Tibial nerve (tissue), 4 donors: ENCODE data around the gene PIGR. TPM values are rescaled to one million over a fixed set of nuclear protein-coding genes. Genes with fewer than 3 reads are reported as not detected.

Source experiments
- DNase-seq, 2 donors: peaks; one replicate each; pipeline ENCODE4 v3.0.0-alpha.2; 2019; ENCODE audit warnings: low spot score in 2 of 2
- H3K27ac ChIP-seq, 4 donors: fragments of 200-600 bp; sonication (generic) in 3 of 4; one replicate each; pipeline ENCODE4 v1.5.1; 2017 to 2019; ENCODE audit warnings: mild to moderate bottlenecking in 1 of 4
- H3K27me3 ChIP-seq, 2 donors: fragments of 200-600 bp; sonication (generic) in 1 of 2; one replicate each; pipeline versions ENCODE4 v1.5.1 to v1.6.0; 2017 to 2019
- H3K36me3 ChIP-seq, 3 donors: fragments of 200-600 bp; sonication (generic); one replicate each; pipeline ENCODE4 v1.5.1; 2018 to 2019
- H3K4me1 ChIP-seq, 4 donors: fragments of 200-600 bp; sonication (generic) in 3 of 4; one replicate each; pipeline ENCODE4 v1.5.1; 2017 to 2019
- H3K4me3 ChIP-seq, 4 donors: fragments of 200-600 bp; sonication (generic) in 3 of 4; one replicate each; pipeline ENCODE4 v1.5.1; 2017 to 2019; ENCODE audit warnings: mild to moderate bottlenecking in 1 of 4, moderate library complexity in 1 of 4
- H3K9me3 ChIP-seq, 4 donors: fragments of 200-600 bp; sonication (generic) in 3 of 4; one replicate each; pipeline ENCODE4 v1.5.1; 2017 to 2019
- CTCF ChIP-seq, 5 experiments: fragments of 200-600 bp in 3 of 5; fragments of 450-650 bp in 2 of 5; sonication (generic) in 3 of 5; IDR thresholded peaks; one replicate each; pipeline ENCODE4 v1.5.1; 2016 to 2019; ENCODE audit warnings: antibody characterized with exemption in 5 of 5, mild to moderate bottlenecking in 3 of 5, moderate library complexity in 2 of 5
- EP300 ChIP-seq, 2 donors: sonication (generic); formaldehyde crosslinking; IDR thresholded peaks; one replicate each; pipeline ENCODE4 v1.6.1; 2017; ENCODE audit warnings: antibody characterized with exemption in 2 of 2, mild to moderate bottlenecking in 1 of 2
- POLR2A ChIP-seq, 2 donors: fragments of 450-650 bp; IDR thresholded peaks; one replicate each; pipeline ENCODE4 v1.6.1; 2017; ENCODE audit warnings: antibody characterized with exemption in 2 of 2, mild to moderate bottlenecking in 2 of 2, moderate library complexity in 2 of 2
- WGBS, 2 donors: methylation state at CpG; one replicate each; pipeline ENCODE4 v1.1.5; 2018; 5-methylcytosine and 5-hydroxymethylcytosine counted together
- total RNA-seq, 4 donors: library from RNA; depleted of rRNA; stranded (reverse); fragments of >200 nt; gene quantifications; one replicate each; pipeline ENCODE4 v1.1.0, GENCODE V29; 2016

Gene PIGR
- total RNA-seq, 4 donors from 2014 or later = 0.22 TPM; not detected in 3

- H3K4me3 ChIP-seq = no peak overlapping the region
- no peaks in the 10 kb centered on the region for H3K36me3 ChIP-seq
- DNase-seq = no peak
- H3K9me3 ChIP-seq = no peaks in the 10 kb centered on the region
- peaks cover 0 to 3% of the 10 kb centered on the region in 2 donors for H3K27me3 ChIP-seq
- 75 to 82% methylated on average over 3 of the region's 3 CpGs for WGBS, 2 donors
- no peak for TF ChIP-seq EP300 (IDR thresholded peaks at IDR 0.05)
- TF ChIP-seq CTCF (IDR thresholded peaks at IDR 0.05) = no peak
- no peak for TF ChIP-seq POLR2A (IDR thresholded peaks at IDR 0.05)
- H3K4me1 ChIP-seq = no peaks in the 10 kb centered on the region
- no peak overlapping the region for H3K27ac ChIP-seq
Measured at GRCh38 chr1:206895325-206895724, 50.9 kb downstream of the PIGR start.

- H3K9me3 ChIP-seq = no peaks in the 10 kb centered on the region
- no peak overlapping the region for H3K27ac ChIP-seq
- H3K4me1 ChIP-seq = no peaks in the 10 kb centered on the region
- DNase-seq = no peak
- no peaks in the 10 kb centered on the region for H3K36me3 ChIP-seq
- H3K4me3 ChIP-seq = no peak overlapping the region
- H3K27me3 ChIP-seq = peaks cover 0 to 13% of the 10 kb centered on the region in 2 donors
- 80 to 87% methylated on average over 2 of the region's 2 CpGs for WGBS, 2 donors
- TF ChIP-seq POLR2A (IDR thresholded peaks at IDR 0.05) (no peak), CTCF (IDR thresholded peaks at IDR 0.05) (no peak), EP300 (IDR thresholded peaks at IDR 0.05) (no peak)
Measured at GRCh38 chr1:206893380-206893779, 52.9 kb downstream of the PIGR start.

- WGBS, 2 donors = 74 to 76% methylated on average over 3 of the region's 3 CpGs
- H3K9me3 ChIP-seq = no peaks in the 10 kb centered on the region
- no peak overlapping the region for H3K4me3 ChIP-seq
- H3K27ac ChIP-seq = no peak overlapping the region
- H3K4me1 ChIP-seq = no peaks in the 10 kb centered on the region
- TF ChIP-seq CTCF (IDR thresholded peaks at IDR 0.05) (no peak), EP300 (IDR thresholded peaks at IDR 0.05) (no peak), POLR2A (IDR thresholded peaks at IDR 0.05) (no peak)
- H3K27me3 ChIP-seq = peaks cover 0 to 13% of the 10 kb centered on the region in 2 donors
- DNase-seq = no peak
- H3K36me3 ChIP-seq = no peaks in the 10 kb centered on the region
Measured at GRCh38 chr1:206892351-206892984, 53.8 kb downstream of the PIGR start.

- 80 to 83% methylated on average over 1 of the region's 1 CpG for WGBS, 2 donors
- Histone ChIP-seq H3K36me3 (no peaks in the 10 kb centered on the region), H3K4me3 (no peak overlapping the region), H3K4me1 (no peaks in the 10 kb centered on the region), H3K9me3 (no peaks in the 10 kb centered on the region), H3K27me3 (peaks cover 0 to 13% of the 10 kb centered on the region in 2 donors), H3K27ac (no peak overlapping the region)
- no peak for DNase-seq
- TF ChIP-seq POLR2A (IDR thresholded peaks at IDR 0.05) (no peak), CTCF (IDR thresholded peaks at IDR 0.05) (no peak), EP300 (IDR thresholded peaks at IDR 0.05) (no peak)
Measured at GRCh38 chr1:206891412-206891811, 54.9 kb downstream of the PIGR start.

GRCh38 chr1:206890125-206891060 lies 55.9 kb downstream of the PIGR start:
- Histone ChIP-seq H3K36me3 (no peaks in the 10 kb centered on the region), H3K27me3 (peaks cover 0 to 13% of the 10 kb centered on the region in 2 donors), H3K4me3 (no peak overlapping the region), H3K27ac (no peak overlapping the region), H3K4me1 (no peaks in the 10 kb centered on the region), H3K9me3 (no peaks in the 10 kb centered on the region)
- 75 to 77% methylated on average over 15 of the region's 15 CpGs for WGBS, 2 donors
- no peak for DNase-seq
- TF ChIP-seq EP300 (IDR thresholded peaks at IDR 0.05) (peak; percentile 49), POLR2A (IDR thresholded peaks at IDR 0.05) (no peak), CTCF (IDR thresholded peaks at IDR 0.05) (no peak)
